GM12878 (cell line): ENCODE measurements around the gene TRPV3. TPM values are rescaled to one million over a fixed set of nuclear protein-coding genes. Genes with fewer than 3 reads are reported as not detected.

Source experiments
- ATAC-seq: fragments of 200-7000 bp; cut with Tn5 transposase; 3 replicates; pipeline ENCODE4 v1.9.1; 2020; ENCODE audit warnings: mild to moderate bottlenecking, moderate library complexity
- BruUV-seq: library from RNA; stranded (reverse); fragments of 400-500 nt; replicated peaks from 2 replicates; lab custom pipeline; 2021; lab: Mats Ljungman, UMichigan
- CTCF ChIA-PET: fragments of 300-600 bp; sonication (Branson Sonifier 250); formaldehyde crosslinking; extraction: SDS; loops from one replicate; lab custom pipeline; 2021; ENCODE audit warnings: inconsistent platforms; lab: Yijun Ruan, JAX
- POLR2A ChIA-PET: fragments of 350-600 bp; formaldehyde crosslinking; extraction: SDS; loops from one replicate; lab custom pipeline; 2021; ENCODE audit warnings: inconsistent platforms; lab: Charles Lee
- RAD21 ChIA-PET: fragments of 300-600 bp; sonication (Branson Sonifier 250); formaldehyde crosslinking; loops from one replicate; lab custom pipeline; 2023; ENCODE audit warnings: antibody characterized with exemption; ENCODE audit not compliant: unreplicated experiment; lab: Charles Lee
- SMC1A ChIA-PET: fragments of 300-600 bp; sonication (Branson Sonifier 250); formaldehyde crosslinking; loops from one replicate; lab custom pipeline; 2023; ENCODE audit not compliant: unreplicated experiment, uncharacterized antibody; lab: Charles Lee
- DNase-seq: peaks from one replicate; pipeline ENCODE4 v3.0.0-alpha.2; 2011; ENCODE audit warnings: low read depth, low spot score
- FAIRE-seq: peaks from 3 replicates; lab custom pipeline; 2011; peaks lifted over from hg19 to GRCh38; lab: Jason Lieb, UNC
- H2AFZ ChIP-seq: 2 replicates; pipeline ENCODE4 v1.6.0; 2011; ENCODE audit warnings: low read depth, low read length, control low read depth; ENCODE audit not compliant: control insufficient read depth
- H3K27ac ChIP-seq: 2 replicates; pipeline ENCODE4 v1.5.1; 2011; ENCODE audit warnings: control low read depth; ENCODE audit not compliant: control insufficient read depth, insufficient read depth
- H3K27me3 ChIP-seq, 2 experiments: replicated peaks in 1 of 2; 2 replicates each; pipeline versions ENCODE4 v1.6.0 to v1.6.1; 2011; ENCODE audit warnings: low read length in 1 of 2; ENCODE audit not compliant: control insufficient read depth in 2 of 2, insufficient read depth in 2 of 2
- H3K36me3 ChIP-seq, 2 experiments: 2 replicates each; pipeline ENCODE4 v1.5.1; 2011; ENCODE audit warnings: low read length in 1 of 2; ENCODE audit not compliant: control insufficient read depth in 2 of 2, insufficient read depth in 2 of 2
- H3K4me1 ChIP-seq: 2 replicates; pipeline ENCODE4 v1.6.1; 2011; ENCODE audit warnings: mild to moderate bottlenecking, low read length, moderate library complexity, mixed read lengths; ENCODE audit not compliant: control insufficient read depth, insufficient read depth
- H3K4me2 ChIP-seq: 2 replicates; pipeline ENCODE4 v1.6.0; 2011; ENCODE audit warnings: control low read depth; ENCODE audit not compliant: control insufficient read depth, insufficient read depth
- H3K4me3 ChIP-seq: fragments of 200-600 bp; sonication (generic); 2 replicates; pipeline ENCODE4 v1.5.1; 2016
- H3K79me2 ChIP-seq: 2 replicates; pipeline ENCODE4 v1.6.0; 2011; ENCODE audit warnings: low read length; ENCODE audit not compliant: control insufficient read depth, insufficient read depth
- H3K9ac ChIP-seq: 2 replicates; pipeline ENCODE4 v1.8.0; 2011; ENCODE audit warnings: low read length, control low read depth, mixed read lengths; ENCODE audit not compliant: control insufficient read depth, insufficient read depth
- H3K9me3 ChIP-seq: replicated peaks from 3 replicates; pipeline ENCODE4 v1.5.1; 2011; ENCODE audit warnings: mild to moderate bottlenecking, low read length; ENCODE audit not compliant: control insufficient read depth, insufficient read depth
- H4K20me1 ChIP-seq: 2 replicates; pipeline ENCODE4 v1.6.0; 2011; ENCODE audit not compliant: control insufficient read depth, insufficient read depth
- ASH2L ChIP-seq: fragments of 300-600, 200-600 bp; sonication (generic); IDR thresholded peaks from 2 replicates; pipeline ENCODE4 v1.6.1; 2017; ENCODE audit warnings: low read depth, mild to moderate bottlenecking, borderline replicate concordance
- CHD2 ChIP-seq: IDR thresholded peaks from 2 replicates; pipeline ENCODE4 v1.6.1; 2011; ENCODE audit warnings: low read depth, low read length, improper control_type of control experiment, borderline replicate concordance
- CREB1 ChIP-seq: IDR thresholded peaks from 2 replicates; pipeline ENCODE4 v1.6.1; 2012; ENCODE audit warnings: low read depth, mild to moderate bottlenecking, inconsistent platforms
- CREM ChIP-seq: IDR thresholded peaks from 2 replicates; pipeline ENCODE4 v1.6.1; 2014; ENCODE audit warnings: antibody characterized with exemption, low read depth
- EED ChIP-seq: sonication (generic); IDR thresholded peaks from 2 replicates; pipeline ENCODE4 v1.6.1; 2016; ENCODE audit warnings: antibody characterized with exemption, low read depth
- FOXM1 ChIP-seq: IDR thresholded peaks from 2 replicates; pipeline ENCODE4 v1.6.1; 2012; ENCODE audit warnings: low read depth, mild to moderate bottlenecking, inconsistent platforms, low read length, moderate library complexity
- MYB ChIP-seq: fragments of 150-350 bp; IDR thresholded peaks from 2 replicates; pipeline ENCODE4 v1.6.1; 2014; ENCODE audit warnings: mild to moderate bottlenecking, low read depth, low read length, borderline replicate concordance
- NBN ChIP-seq: fragments of 450-650 bp; IDR thresholded peaks from 2 replicates; pipeline ENCODE4 v1.6.1; 2016
- NFXL1 ChIP-seq: fragments of 450-650 bp; IDR thresholded peaks from 2 replicates; pipeline ENCODE4 v1.6.1; 2017; ENCODE audit warnings: antibody characterized with exemption, mild to moderate bottlenecking, borderline replicate concordance
- NRF1 ChIP-seq: conservative IDR thresholded peaks from 2 replicates; pipeline ENCODE4 v1.6.1; 2011; ENCODE audit warnings: mild to moderate bottlenecking, low read depth, low read length, improper control_type of control experiment
- PML ChIP-seq: IDR thresholded peaks from 2 replicates; pipeline ENCODE4 v1.6.1; 2012; ENCODE audit warnings: low read length, inconsistent platforms
- PRDM15 ChIP-seq: fragments of 450-650 bp; formaldehyde crosslinking; IDR thresholded peaks from 2 replicates; pipeline ENCODE4 v1.4.0; 2020; ENCODE audit warnings: mild to moderate bottlenecking, moderate library complexity
- SMAD1 ChIP-seq: fragments of 450-650 bp; IDR thresholded peaks from 2 replicates; pipeline ENCODE4 v1.6.1; 2018; ENCODE audit warnings: mild to moderate bottlenecking, low read depth; ENCODE audit not compliant: partially characterized antibody
- SMAD5 ChIP-seq: IDR thresholded peaks from 2 replicates; pipeline ENCODE4 v1.6.1; 2016; ENCODE audit warnings: antibody characterized with exemption, low read depth
- SMARCA5 ChIP-seq: fragments of 450-650 bp; IDR thresholded peaks from 2 replicates; pipeline ENCODE4 v1.6.1; 2017; ENCODE audit warnings: mild to moderate bottlenecking
- SMC3 ChIP-seq: IDR thresholded peaks from 2 replicates; pipeline ENCODE4 v1.6.1; 2011; ENCODE audit warnings: low read length, improper control_type of control experiment, borderline replicate concordance
- STAT1 ChIP-seq: fragments of 450-650 bp; conservative IDR thresholded peaks from 2 replicates; pipeline ENCODE4 v1.6.1; 2014; ENCODE audit warnings: antibody characterized with exemption, mild to moderate bottlenecking
- SUPT20H ChIP-seq: IDR thresholded peaks from 2 replicates; pipeline ENCODE4 v1.6.1; 2011; ENCODE audit warnings: low read depth, mild to moderate bottlenecking, low read length, moderate library complexity, borderline replicate concordance; ENCODE audit not compliant: control insufficient read depth
- TARDBP ChIP-seq: IDR thresholded peaks from 2 replicates; pipeline ENCODE4 v1.6.1; 2016; ENCODE audit warnings: borderline replicate concordance
- WGBS: methylation state at CpG from one replicate; pipeline ENCODE4 v1.1.6; 2016; ENCODE audit warnings: low lambda C conversion rate; ENCODE audit not compliant: insufficient replicate concordance, insufficient coverage; ENCODE audit errors: missing lambda C conversion rate; 5-methylcytosine and 5-hydroxymethylcytosine counted together
- in situ Hi-C: fragments of 300-500 bp; cut with MboI; formaldehyde crosslinking; loops from 9 replicates; pipeline ENCODE4 v1.14.3; 2018; ENCODE audit warnings: mixed read lengths
- intact Hi-C: fragments of 100-400 bp; cut with micrococcal nuclease; formaldehyde crosslinking; loops from one replicate; pipeline ENCODE4 v1.14.2; 2022; ENCODE audit not compliant: unreplicated experiment
- polyA plus RNA-seq, 11 experiments: library from polyadenylated mRNA; depleted of rRNA in 4 of 11; unstranded in 6 of 11; stranded (reverse) in 5 of 11; fragments of >200 nt; fragmentation: Nextera tagmentation in 4 of 11; fragmentation: Illumina TruSeq in 1 of 11; extraction: Ambion mirVana in 4 of 11; extraction: Trizol in 1 of 11; gene quantifications; 1 replicate in 1 of 11; 2 replicates in 10 of 11; pipeline versions ENCODE4 v1.2.1 to v1.2.3, GENCODE V29; 2011 to 2016; ENCODE audit warnings: inconsistent platforms in 2 of 11, missing spikeins in 2 of 11, low read depth in 1 of 11
- total RNA-seq, 4 experiments: library from RNA; depleted of rRNA in 3 of 4; stranded (reverse); fragments of >200 nt in 3 of 4; fragmentation: Illumina TruSeq in 1 of 4; extraction: Trizol in 1 of 4; gene quantifications; 2 replicates each; pipeline versions ENCODE4 v1.2.1 to v1.2.3, GENCODE V29; 2013 to 2021

The TRPV3 gene
- total and polyA plus RNA-seq, 10 of the 15 experiments (the other 5 are each of a cell fraction or from before 2014, with no cell fraction given): 0.52 to 12.0 (median 2.7) TPM

DNA sequence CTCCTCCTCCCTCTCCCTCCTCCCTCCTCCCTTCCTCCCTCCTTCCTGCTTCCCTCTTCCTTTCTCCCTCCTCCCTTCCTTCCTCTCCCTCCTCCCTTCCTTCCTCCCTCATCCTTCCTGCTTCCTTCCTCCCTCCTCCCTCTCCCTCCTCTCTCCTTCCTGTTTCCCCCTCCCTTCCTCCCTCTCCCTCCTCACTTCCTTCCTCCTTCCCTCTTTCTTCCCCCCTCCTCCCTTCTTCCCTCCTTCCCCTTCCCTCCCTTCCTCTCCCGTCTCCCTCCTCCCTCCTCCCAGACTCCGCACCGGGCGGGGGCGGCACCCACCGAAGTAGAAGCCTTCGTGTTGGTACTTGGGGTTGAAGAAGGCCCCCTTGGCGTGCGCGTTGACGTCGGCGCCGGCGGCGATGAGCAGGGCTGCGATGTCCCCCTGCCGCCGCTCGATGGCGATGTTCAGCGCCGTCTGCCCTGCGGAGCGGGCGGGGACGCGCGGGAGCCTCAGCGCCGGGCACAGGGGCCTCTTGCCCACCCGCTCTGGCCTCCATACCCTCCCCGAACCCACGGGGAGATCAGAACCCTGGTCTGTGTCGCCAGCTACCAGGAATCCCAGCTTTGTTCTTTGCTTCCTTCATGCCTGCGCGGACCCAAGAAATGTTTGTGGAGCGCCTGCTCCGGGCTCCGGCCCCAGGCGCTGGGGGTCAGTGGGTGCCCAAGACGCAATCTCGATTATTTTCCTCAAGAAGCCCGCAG lies 22.2 kb downstream of the TRPV3 start (continued):
- TF ChIP-seq SUPT20H: no peak
- 0 out of 2 replicates have a peak, but pooled peaks have one; percentile 37 for TF ChIP-seq NBN
- peak; percentile 96 for TF ChIP-seq NFXL1
- peak; percentile 62; the same call in 1 of the 2 replicates for TF ChIP-seq CREB1
- TF ChIP-seq SMAD5: no peak
- peak; percentile 22; the same call in 1 of the 2 replicates for TF ChIP-seq SMARCA5
- no peak for TF ChIP-seq CREM
- TF ChIP-seq TARDBP: no peak
- TF ChIP-seq FOXM1: no peak
- TF ChIP-seq PML: no peak

GRCh38 chr17:3534881-3535252 lies 22.7 kb downstream of the TRPV3 start:
- intact Hi-C loops: no loop called here
- Histone ChIP-seq H3K27ac (no peak overlapping the region), H3K9ac (no peak overlapping the region), H4K20me1 (no peaks in the 10 kb centered on the region), H3K36me3 (peaks cover 0 to 5% of the 10 kb centered on the region in 2 experiments; a peak in 2 of 4 replicates), H3K4me2 (no peak overlapping the region; the same call in 1 of the 2 replicates), H3K4me3 (no peak overlapping the region), H3K27me3 (no peaks in the 10 kb centered on the region), H3K9me3 (no peaks in the 10 kb centered on the region)
- no peak for DNase-seq
- no TSS peak for BruUV-seq
- peak; percentile 46; the same call in 2 of the 3 replicates for ATAC-seq
- CTCF ChIA-PET: interaction anchor here (0.6 kb wide), 1 partner anchor 24 kb away, joined by 3 read pairs; no protein-coding TSS in a partner anchor
- WGBS: 27% methylated on average over 2 of the region's 3 CpGs
- in situ Hi-C loops: no loop called here
- SMC1A ChIA-PET: no interaction called here
- POLR2A ChIA-PET: no interaction called here
- RAD21 ChIA-PET: no interaction called here
- no peak for TF ChIP-seq NRF1
- no peak for TF ChIP-seq SMC3
- TF ChIP-seq CHD2: no peak
- no peak for TF ChIP-seq PRDM15 (CRISPR knock-in tag)
- no peak for TF ChIP-seq MYB
- TF ChIP-seq SMAD1: no peak
- TF ChIP-seq ASH2L: no peak
- TF ChIP-seq EED: 0 out of 2 replicates have a peak, but pooled peaks have one; percentile 27
- TF ChIP-seq STAT1: no peak
- TF ChIP-seq, all 136 proteins: peak for 1
- no peak for FAIRE-seq
- Histone ChIP-seq H3K4me1 (peaks cover 3% of the 10 kb centered on the region), H3K79me2 (no peaks in the 10 kb centered on the region), H2AFZ (peak overlapping the region; percentile 44; the same call in 1 of the 2 replicates)
